ENCODE results near the gene CAMTA2.
"Not testable (repeated sequence)": the region's sequence is repeated elsewhere in the genome, so short reads cannot be mapped to it uniquely, and the experiment has no call there.

Gene CAMTA2

GRCh38 chr17:4986951-4987766 is at the start of gene CAMTA2:
Gene CAMTA2, minus strand, starts transcription at chr17:4987675. Its CDS starts 1,453 bp downstream, at chr17:4986222.
- peak; percentile 7 for DNase-seq

- no peak for DNase-seq
These were observed 47.8 kb upstream of the CAMTA2 start, which contains the start of gene SLC52A1 for GRCh38 chr17:5035315-5035714. Gene SLC52A1, minus strand, starts transcription at chr17:5035426. Its CDS starts 820 bp downstream, at chr17:5034606.

- DNase-seq, result no peak
These were observed 47.2 kb upstream of the CAMTA2 start for GRCh38 chr17:5034651-5035050.

GRCh38 chr17:5034063-5034462 is 46.6 kb upstream of the CAMTA2 start:
- DNase-seq, result no peak

GRCh38 chr17:5033352-5034015 is 46.0 kb upstream of the CAMTA2 start:
- no peak for DNase-seq

- DNase-seq, result no peak
These were observed 45.4 kb upstream of the CAMTA2 start for GRCh38 chr17:5032865-5033264.

GRCh38 chr17:5031365-5032082 is 44.0 kb upstream of the CAMTA2 start:
- no peak for DNase-seq

GRCh38 chr17:5030168-5030567 is 42.7 kb upstream of the CAMTA2 start:
- DNase-seq, result not testable (repeated sequence)

- no peak for DNase-seq
These were observed 40.4 kb upstream of the CAMTA2 start for GRCh38 chr17:5027916-5028315.

- no peak for DNase-seq
These were observed 39.8 kb upstream of the CAMTA2 start for GRCh38 chr17:5027299-5027698.

GRCh38 chr17:5024604-5025003 is 37.1 kb upstream of the CAMTA2 start:
- no peak for DNase-seq

- no peak for DNase-seq
These were observed 36.2 kb upstream of the CAMTA2 start for GRCh38 chr17:5023588-5024147.

- no peak for DNase-seq
These were observed 34.8 kb upstream of the CAMTA2 start for GRCh38 chr17:5022171-5022711.

- no peak for DNase-seq
These were observed 33.1 kb upstream of the CAMTA2 start for GRCh38 chr17:5020502-5021023.

GRCh38 chr17:5019475-5019956 is 32.0 kb upstream of the CAMTA2 start:
- no peak for DNase-seq

GRCh38 chr17:5014357-5014756 is 26.9 kb upstream of the CAMTA2 start:
- no peak for DNase-seq

- no peak for DNase-seq
These were observed 24.5 kb upstream of the CAMTA2 start for GRCh38 chr17:5011928-5012327.

GRCh38 chr17:5003214-5003867 is 15.9 kb upstream of the CAMTA2 start:
- DNase-seq, result no peak

GRCh38 chr17:5002121-5002788 is 14.8 kb upstream of the CAMTA2 start:
- DNase-seq, result no peak

- DNase-seq, result no peak
These were observed 12.8 kb upstream of the CAMTA2 start for GRCh38 chr17:5000237-5000639.

- DNase-seq, result no peak
These were observed 12.1 kb upstream of the CAMTA2 start for GRCh38 chr17:4999430-5000093.

Data from NCI-H2081 treated with DMSO at 0.1 percent for 48 hours (cell line).